Peyer's patch (tissue), 4 donors: ENCODE data around the gene RNU1-3.
"Not testable (repeated sequence)": the region's sequence is repeated elsewhere in the genome, so short reads cannot be mapped to it uniquely, and the experiment has no call there.

ENCODE experiments used
- POLR2A ChIP-seq, 2 donors: fragments of 450-650 bp; IDR thresholded peaks; one replicate each; pipeline ENCODE4 v1.5.1; 2017; ENCODE audit warnings: antibody characterized with exemption in 2 of 2, mild to moderate bottlenecking in 2 of 2, moderate library complexity in 2 of 2
- TF ChIP-seq, protein P1 (sequence below), 6 experiments: fragments of 450-650 bp in 4 of 6; fragments of 200-600 bp in 2 of 6; sonication (generic) in 1 of 6; IDR thresholded peaks; one replicate each; pipeline ENCODE4 v1.5.1; 2017 to 2019; ENCODE audit warnings: antibody characterized with exemption in 6 of 6, mild to moderate bottlenecking in 3 of 6, moderate library complexity in 1 of 6

DNA sequence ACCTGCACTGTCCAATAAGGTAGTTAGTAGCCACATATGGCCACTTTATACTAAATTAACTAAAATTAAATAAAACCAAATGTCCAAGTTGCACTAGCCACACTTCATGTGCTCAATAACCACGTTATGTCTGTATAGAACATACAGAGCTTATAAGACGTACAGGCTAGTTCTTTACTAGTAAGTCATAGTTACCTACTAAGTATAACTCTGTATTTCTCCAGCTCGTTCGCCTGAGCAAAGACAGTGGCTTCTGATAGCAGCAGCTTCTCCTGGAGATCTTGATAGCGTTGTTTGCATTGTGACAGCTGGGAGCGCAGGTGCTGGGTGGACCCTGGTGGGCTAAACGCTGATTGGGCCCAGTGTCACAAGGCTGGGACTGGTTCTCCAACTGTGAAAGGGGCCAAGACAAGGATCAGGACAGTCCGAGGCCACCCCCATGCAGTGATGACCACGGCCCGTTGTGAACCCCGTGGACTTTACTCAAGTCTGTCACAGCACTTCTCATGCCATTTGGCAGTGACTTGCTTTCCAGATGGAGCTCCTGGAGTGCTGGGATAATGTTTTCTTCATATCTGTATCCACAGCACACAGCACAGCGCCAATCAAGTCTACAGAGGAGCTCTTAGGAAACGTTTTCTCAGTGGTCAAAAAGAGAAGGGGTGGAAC is 20.5 kb upstream of the RNU1-3 start:
- TF ChIP-seq, protein P1, sequence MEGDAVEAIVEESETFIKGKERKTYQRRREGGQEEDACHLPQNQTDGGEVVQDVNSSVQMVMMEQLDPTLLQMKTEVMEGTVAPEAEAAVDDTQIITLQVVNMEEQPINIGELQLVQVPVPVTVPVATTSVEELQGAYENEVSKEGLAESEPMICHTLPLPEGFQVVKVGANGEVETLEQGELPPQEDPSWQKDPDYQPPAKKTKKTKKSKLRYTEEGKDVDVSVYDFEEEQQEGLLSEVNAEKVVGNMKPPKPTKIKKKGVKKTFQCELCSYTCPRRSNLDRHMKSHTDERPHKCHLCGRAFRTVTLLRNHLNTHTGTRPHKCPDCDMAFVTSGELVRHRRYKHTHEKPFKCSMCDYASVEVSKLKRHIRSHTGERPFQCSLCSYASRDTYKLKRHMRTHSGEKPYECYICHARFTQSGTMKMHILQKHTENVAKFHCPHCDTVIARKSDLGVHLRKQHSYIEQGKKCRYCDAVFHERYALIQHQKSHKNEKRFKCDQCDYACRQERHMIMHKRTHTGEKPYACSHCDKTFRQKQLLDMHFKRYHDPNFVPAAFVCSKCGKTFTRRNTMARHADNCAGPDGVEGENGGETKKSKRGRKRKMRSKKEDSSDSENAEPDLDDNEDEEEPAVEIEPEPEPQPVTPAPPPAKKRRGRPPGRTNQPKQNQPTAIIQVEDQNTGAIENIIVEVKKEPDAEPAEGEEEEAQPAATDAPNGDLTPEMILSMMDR (IDR thresholded peaks at IDR 0.05) = not testable (repeated sequence)
- TF ChIP-seq POLR2A (IDR thresholded peaks at IDR 0.05) = not testable (repeated sequence)
